Transverse colon (tissue), 3 donors: ENCODE measurements around the gene MEGF10.

ENCODE experiments used
- CTCF ChIP-seq, 5 experiments: fragments of 200-600 bp in 3 of 5; fragments of 450-650 bp in 2 of 5; sonication (generic) in 3 of 5; IDR thresholded peaks; 1 replicate in 2 of 5; 2 replicates in 3 of 5; pipeline ENCODE4 v1.5.1; 2016 to 2017; ENCODE audit warnings: antibody characterized with exemption in 5 of 5, inconsistent platforms in 3 of 5, mild to moderate bottlenecking in 2 of 5, moderate library complexity in 1 of 5
- POLR2A ChIP-seq: fragments of 450-650 bp; IDR thresholded peaks from one replicate; pipeline ENCODE4 v1.6.1; 2016; ENCODE audit warnings: antibody characterized with exemption, mild to moderate bottlenecking, moderate library complexity

GRCh38 chr5:127275641-127276193 is 14.9 kb upstream of the MEGF10 start:
- TF ChIP-seq CTCF (IDR thresholded peaks at IDR 0.05), result no peak
- TF ChIP-seq POLR2A, result no peak
